Prostate gland (tissue), 2 donors: ENCODE data around the gene TMEM8B.

Source experiments
- POLR2AphosphoS5 ChIP-seq: sonication (generic); formaldehyde crosslinking; IDR thresholded peaks from one replicate; pipeline ENCODE4 v1.6.1; 2017; ENCODE audit warnings: antibody characterized with exemption
- TF ChIP-seq, protein P1 (sequence below), 4 experiments: fragments of 200-600 bp in 2 of 4; fragments of 450-650 bp in 2 of 4; sonication (generic) in 2 of 4; IDR thresholded peaks; 1 replicate in 3 of 4; 2 replicates in 1 of 4; pipeline ENCODE4 v1.5.1; 2016 to 2019; ENCODE audit warnings: antibody characterized with exemption in 4 of 4, mild to moderate bottlenecking in 2 of 4, moderate library complexity in 2 of 4

DNA sequence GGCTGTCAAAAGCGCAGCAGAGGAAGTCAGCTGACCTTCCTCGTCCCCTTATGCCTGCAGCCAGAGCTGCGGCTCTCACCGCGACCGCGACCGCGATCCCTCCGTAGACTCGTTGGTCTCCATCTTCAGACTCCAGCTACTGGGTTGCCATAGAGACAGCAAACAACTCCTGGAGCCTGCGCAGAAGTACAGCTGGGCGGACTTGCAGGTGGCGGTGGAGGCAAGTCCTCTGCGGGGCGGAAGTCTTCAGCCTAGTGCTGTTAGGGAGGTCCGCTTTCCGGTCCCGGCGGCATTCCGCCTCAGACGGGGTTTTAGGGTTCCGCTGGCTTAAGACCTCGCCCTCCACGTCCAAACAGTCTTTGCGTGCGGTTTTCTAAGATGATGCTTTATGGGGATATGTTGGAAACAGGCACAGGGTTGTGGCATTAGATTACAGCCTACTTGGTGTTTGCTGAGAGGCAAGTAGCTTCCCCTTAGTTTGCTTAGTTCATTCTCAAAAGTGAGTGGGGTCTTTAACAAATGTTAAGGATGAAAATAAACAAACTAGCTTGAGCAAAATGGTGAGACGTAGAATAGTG is 16.9 kb upstream of the TMEM8B start, which contains the start of gene SPAG8:
- TF ChIP-seq, protein P1, sequence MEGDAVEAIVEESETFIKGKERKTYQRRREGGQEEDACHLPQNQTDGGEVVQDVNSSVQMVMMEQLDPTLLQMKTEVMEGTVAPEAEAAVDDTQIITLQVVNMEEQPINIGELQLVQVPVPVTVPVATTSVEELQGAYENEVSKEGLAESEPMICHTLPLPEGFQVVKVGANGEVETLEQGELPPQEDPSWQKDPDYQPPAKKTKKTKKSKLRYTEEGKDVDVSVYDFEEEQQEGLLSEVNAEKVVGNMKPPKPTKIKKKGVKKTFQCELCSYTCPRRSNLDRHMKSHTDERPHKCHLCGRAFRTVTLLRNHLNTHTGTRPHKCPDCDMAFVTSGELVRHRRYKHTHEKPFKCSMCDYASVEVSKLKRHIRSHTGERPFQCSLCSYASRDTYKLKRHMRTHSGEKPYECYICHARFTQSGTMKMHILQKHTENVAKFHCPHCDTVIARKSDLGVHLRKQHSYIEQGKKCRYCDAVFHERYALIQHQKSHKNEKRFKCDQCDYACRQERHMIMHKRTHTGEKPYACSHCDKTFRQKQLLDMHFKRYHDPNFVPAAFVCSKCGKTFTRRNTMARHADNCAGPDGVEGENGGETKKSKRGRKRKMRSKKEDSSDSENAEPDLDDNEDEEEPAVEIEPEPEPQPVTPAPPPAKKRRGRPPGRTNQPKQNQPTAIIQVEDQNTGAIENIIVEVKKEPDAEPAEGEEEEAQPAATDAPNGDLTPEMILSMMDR (IDR thresholded peaks at IDR 0.05), result no peak
- TF ChIP-seq POLR2AphosphoS5, result peak; percentile 93
